Aorta (tissue), 5 donors: Measurements from ENCODE around the gene SEH1L. TPM values are rescaled to one million over a fixed set of nuclear protein-coding genes. Genes with fewer than 3 reads are reported as not detected.
"Not testable (repeated sequence)": the region's sequence is repeated elsewhere in the genome, so short reads cannot be mapped to it uniquely, and the experiment has no call there.

Experiments used
- ATAC-seq: fragments of 200-7000 bp; cut with Tn5 transposase; one replicate; pipeline ENCODE4 v1.9.1; 2022; ENCODE audit warnings: moderate library complexity; ENCODE audit not compliant: low FRiP score
- DNase-seq, 2 donors: peaks; one replicate each; pipeline ENCODE4 v3.0.0-alpha.2; 2020
- H3K27ac ChIP-seq, 2 donors: one replicate each; pipeline ENCODE4 v1.5.1; 2013; ENCODE audit warnings: low read length in 2 of 2, mild to moderate bottlenecking in 2 of 2, moderate library complexity in 2 of 2, control low read depth in 1 of 2, inconsistent platforms in 1 of 2, low read depth in 1 of 2
- H3K27me3 ChIP-seq, 2 donors: one replicate each; pipeline ENCODE4 v1.6.1; 2013; ENCODE audit warnings: control low read depth in 1 of 2, low read length in 1 of 2, mild to moderate bottlenecking in 1 of 2, moderate library complexity in 1 of 2; ENCODE audit not compliant: insufficient read depth in 2 of 2, control insufficient read depth in 1 of 2
- H3K36me3 ChIP-seq, 2 donors: one replicate each; pipeline ENCODE4 v1.6.1; 2013; ENCODE audit warnings: control low read depth in 1 of 2, low read length in 1 of 2, mild to moderate bottlenecking in 1 of 2; ENCODE audit not compliant: insufficient read depth in 2 of 2, control insufficient read depth in 1 of 2
- H3K4me1 ChIP-seq, 2 donors: one replicate each; pipeline ENCODE4 v1.6.1; 2013; ENCODE audit warnings: low read length in 2 of 2, control low read depth in 1 of 2, mild to moderate bottlenecking in 1 of 2, moderate library complexity in 1 of 2; ENCODE audit not compliant: insufficient read depth in 2 of 2, control insufficient read depth in 1 of 2
- H3K4me3 ChIP-seq, 2 donors: one replicate each; pipeline ENCODE4 v1.5.1; 2013; ENCODE audit warnings: low read length in 2 of 2, control low read depth in 1 of 2, mild to moderate bottlenecking in 1 of 2
- H3K9me3 ChIP-seq: one replicate; pipeline ENCODE4 v1.6.1; 2013; ENCODE audit warnings: mild to moderate bottlenecking, low read length; ENCODE audit not compliant: control insufficient read depth
- WGBS, 2 donors: extraction: QIAGEN DNeasy Blood & Tissue Kit; methylation state at CpG; one replicate each; pipeline ENCODE4 v1.1.7; 2013; 5-methylcytosine and 5-hydroxymethylcytosine counted together
- intact Hi-C, 2 donors: fragments of 100-400 bp; cut with DNase I; formaldehyde crosslinking; loops; one replicate each; pipeline versions ENCODE4 v1.14.2 to v1.15.0; 2022
- polyA plus RNA-seq, 2 donors: library from polyadenylated mRNA; stranded (reverse); fragments of 200-250 nt; gene quantifications; one replicate each; pipeline ENCODE4 v1.2.3, GENCODE V29; 2013
- total RNA-seq, 2 donors: library from RNA; stranded (reverse); fragmentation: NEBNext Ultra II Directional; extraction: Animal tissue kit (Norgen Biotek cat#: 25700); gene quantifications; one replicate each; pipeline ENCODE4 v1.2.1, GENCODE V29; 2021
- donor health status: healthy with polysubstance abuse.
- donor health status: Bipolar disorder and iron deficiency.
- donor health status: DM: no; HTN: no; CAD: no.
- donor health status: DM: no; HTN: no; CAD: no.
- donor health status: DM: yes; HTN: yes; CAD: no.

The SEH1L gene
- total and polyA plus RNA-seq, 4 donors, result 10.8 to 45.9 (median 24.7) TPM

DNA sequence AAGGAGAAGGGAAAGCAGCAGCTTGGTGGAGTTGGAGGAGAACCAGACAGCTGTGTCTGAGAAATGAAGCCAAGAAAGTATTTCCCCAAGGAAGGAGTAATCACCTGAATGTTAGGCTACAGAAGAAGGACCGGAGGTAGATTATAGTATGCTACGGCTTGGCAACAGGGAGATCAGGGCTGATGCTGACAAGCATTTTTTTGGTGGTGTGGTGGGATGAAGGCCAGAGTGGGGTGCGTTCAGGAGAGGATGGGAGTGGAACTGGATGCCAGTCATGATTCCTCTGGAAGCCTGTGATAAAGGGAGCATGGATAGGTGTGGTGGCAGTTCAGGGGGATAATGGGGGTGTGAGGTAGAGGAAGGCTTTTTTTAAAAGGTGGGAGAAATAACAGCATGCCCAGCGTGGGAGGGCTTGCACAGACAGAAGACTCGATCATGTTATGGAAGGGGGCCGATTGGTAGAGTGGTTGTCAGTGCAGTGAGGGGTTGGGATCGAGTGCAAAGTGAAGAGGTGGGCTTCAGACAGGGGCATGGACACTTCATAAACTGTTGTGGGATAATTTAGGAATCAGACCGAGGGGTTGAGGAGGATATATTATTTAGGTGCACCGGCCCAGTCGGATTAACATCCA lies 49.0 kb downstream of the SEH1L start:
- no peaks in the 10 kb centered on the region for H3K4me1 ChIP-seq
- H3K4me3 ChIP-seq, result no peak overlapping the region
- DNase-seq, result no peak
- H3K9me3 ChIP-seq, result no peaks in the 10 kb centered on the region
- ATAC-seq, result no peak
- no peaks in the 10 kb centered on the region for H3K36me3 ChIP-seq
- 80 to 81% methylated on average over 10 of the region's 10 CpGs for WGBS, 2 donors
- intact Hi-C loops, result loop anchor here (5.0 to 10.0 kb wide), 2 partner anchors 52 to 274 kb away; partner anchors contain the start of gene SEH1L (in 1 of the 2)
- no peaks in the 10 kb centered on the region for H3K27me3 ChIP-seq
- H3K27ac ChIP-seq, result no peak overlapping the region

DNA sequence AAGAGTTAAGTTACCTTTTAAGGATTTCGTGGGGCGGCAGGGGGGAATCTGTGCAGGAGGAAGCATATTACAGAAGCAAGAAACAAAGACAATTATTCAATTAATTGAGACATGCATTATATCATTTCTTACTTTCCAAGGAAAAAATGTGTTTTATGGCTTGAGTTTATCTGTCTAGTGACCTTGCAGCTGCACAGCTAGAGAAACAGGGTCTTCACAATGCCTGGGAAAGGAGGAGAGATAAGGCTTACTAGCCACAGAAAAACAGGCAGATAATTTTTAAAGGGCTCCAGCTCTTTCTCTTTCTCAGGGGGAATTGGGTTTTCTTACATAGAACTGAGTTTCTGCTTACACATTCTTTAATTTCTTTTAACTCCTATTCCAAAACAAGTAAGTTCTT lies 49.5 kb downstream of the SEH1L start:
- H3K36me3 ChIP-seq, H3K27ac ChIP-seq, H3K4me3 ChIP-seq, ATAC-seq, DNase-seq, H3K9me3 ChIP-seq, H3K4me1 ChIP-seq, H3K27me3 ChIP-seq: not testable (repeated sequence)
- WGBS, 2 donors, result 69 to 70% methylated on average over 2 of the region's 2 CpGs
- intact Hi-C loops, result loop anchor here (5.0 to 10.0 kb wide), 2 partner anchors 53 to 275 kb away; partner anchors contain the start of gene SEH1L (in 1 of the 2)

DNA sequence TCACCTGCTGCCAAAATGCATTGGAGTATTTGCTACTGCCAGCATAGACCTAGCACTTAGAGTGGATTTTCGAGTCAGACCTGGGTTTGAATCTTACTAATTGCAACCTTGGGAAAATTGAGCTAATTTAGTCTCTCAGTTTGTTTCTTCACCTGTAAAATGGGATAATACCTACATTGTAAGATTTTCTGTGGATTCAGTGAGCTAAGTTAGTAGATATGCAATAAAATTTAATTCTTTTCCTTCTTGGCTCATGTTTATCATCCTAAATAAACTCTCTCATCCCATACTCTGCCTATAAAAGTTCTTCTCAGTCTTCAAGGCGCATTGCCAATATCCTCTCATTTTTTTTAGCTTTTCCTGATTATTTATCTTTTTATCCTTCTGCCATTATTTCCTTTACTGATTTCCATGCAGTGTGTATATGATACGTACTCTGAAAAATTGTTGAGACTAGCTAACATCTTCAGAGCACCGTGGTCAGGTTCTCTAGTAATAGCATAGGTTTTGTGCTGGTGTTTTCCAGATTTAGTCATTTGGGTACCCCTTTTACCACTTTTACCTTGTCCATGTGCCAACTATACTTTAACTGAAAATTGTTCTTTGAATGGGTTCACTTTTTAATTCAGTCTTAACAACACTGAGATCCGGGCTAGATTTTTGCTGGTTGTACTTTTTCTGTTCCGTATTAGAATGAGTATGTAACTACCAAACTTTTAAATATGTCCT lies 50.7 kb downstream of the SEH1L start:
- DNase-seq, result no peak
- no peak overlapping the region for H3K4me3 ChIP-seq
- no peaks in the 10 kb centered on the region for H3K4me1 ChIP-seq
- ATAC-seq, result no peak
- WGBS, 2 donors, result 78 to 82% methylated on average over 6 of the region's 6 CpGs
- H3K27ac ChIP-seq, result no peak overlapping the region
- no peaks in the 10 kb centered on the region for H3K36me3 ChIP-seq
- intact Hi-C loops, result loop anchor here (5.0 to 10.0 kb wide), 2 partner anchors 54 to 276 kb away; partner anchors contain the start of gene SEH1L (in 1 of the 2)
- H3K9me3 ChIP-seq, result no peaks in the 10 kb centered on the region
- H3K27me3 ChIP-seq, result no peaks in the 10 kb centered on the region

DNA sequence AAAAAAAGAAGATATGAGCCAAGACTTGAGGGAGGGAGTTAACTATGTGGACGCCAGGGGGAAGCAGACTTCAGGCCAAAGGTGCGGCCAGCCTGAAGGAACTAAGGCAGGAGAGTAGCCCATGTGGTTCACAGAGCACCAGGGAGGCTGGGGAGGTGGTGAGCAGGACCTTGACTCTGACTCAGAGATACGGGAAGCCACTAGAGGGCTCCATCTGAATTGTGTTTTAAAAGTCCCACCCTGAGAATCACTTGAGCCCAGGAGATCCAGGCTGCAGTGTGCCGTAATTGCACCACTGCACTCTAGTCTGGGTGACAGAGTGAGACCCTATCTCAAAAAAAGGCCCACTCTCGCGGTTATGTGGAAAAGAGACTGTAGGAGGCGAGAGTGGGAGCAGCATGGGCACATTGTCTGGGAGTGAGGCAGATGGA lies 55.7 kb downstream of the SEH1L start:
- intact Hi-C loops, result no loop called here
- Histone ChIP-seq H3K4me3 (no peak overlapping the region), H3K27ac (no peak overlapping the region), H3K4me1 (no peaks in the 10 kb centered on the region), H3K9me3 (no peaks in the 10 kb centered on the region), H3K36me3 (no peaks in the 10 kb centered on the region), H3K27me3 (no peaks in the 10 kb centered on the region)
- DNase-seq (no peak), ATAC-seq (no peak)
- WGBS, 2 donors, result 61% methylated on average over 7 of the region's 7 CpGs

DNA sequence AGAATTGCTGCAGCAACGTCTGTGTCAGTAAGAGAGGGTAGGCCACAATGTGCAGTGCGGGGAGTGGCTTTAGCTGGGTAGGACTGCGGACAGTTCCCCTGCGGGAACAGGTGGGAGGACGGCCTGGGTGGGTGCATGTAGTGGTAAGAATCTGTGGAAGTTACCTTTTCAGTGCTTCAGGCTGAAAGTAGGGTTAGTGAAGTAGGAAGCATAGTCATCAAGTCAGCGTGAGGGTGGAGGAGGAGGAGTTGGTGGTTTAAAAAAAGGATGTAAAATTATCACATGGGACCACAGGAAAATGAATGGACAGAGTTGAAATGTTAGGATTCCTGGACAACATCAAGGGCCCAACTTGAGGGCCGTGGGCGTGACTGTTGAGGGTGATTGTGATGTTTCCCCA lies 56.6 kb downstream of the SEH1L start:
- Histone ChIP-seq H3K27me3 (no peaks in the 10 kb centered on the region), H3K4me3 (no peak overlapping the region), H3K36me3 (no peaks in the 10 kb centered on the region), H3K4me1 (no peaks in the 10 kb centered on the region), H3K9me3 (no peaks in the 10 kb centered on the region), H3K27ac (no peak overlapping the region)
- DNase-seq, result no peak
- 87 to 90% methylated on average over 8 of the region's 8 CpGs for WGBS, 2 donors
- intact Hi-C loops, result no loop called here
- no peak for ATAC-seq

DNA sequence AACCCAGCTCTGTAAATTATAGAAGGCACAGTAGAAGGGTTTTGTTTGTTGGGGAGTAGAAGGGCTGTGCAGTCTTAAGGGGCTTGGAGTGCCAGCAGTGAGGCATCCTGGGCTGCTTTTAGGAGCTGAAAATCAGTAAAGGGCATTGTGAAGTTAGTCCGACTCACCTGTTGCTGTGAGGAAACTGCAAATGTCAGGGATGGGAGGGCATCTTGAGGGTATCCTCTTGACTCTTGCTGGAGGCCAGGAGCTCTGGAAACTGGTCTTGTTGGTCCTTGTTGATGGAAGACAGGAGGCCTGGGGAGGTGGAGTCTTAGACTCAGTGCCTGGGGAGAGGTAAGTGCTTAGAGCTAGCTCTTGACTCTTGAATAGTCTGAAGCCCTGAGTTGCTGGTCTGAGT lies 57.5 kb downstream of the SEH1L start:
- Histone ChIP-seq H3K27me3 (no peaks in the 10 kb centered on the region), H3K4me1 (no peaks in the 10 kb centered on the region), H3K9me3 (no peaks in the 10 kb centered on the region), H3K36me3 (no peaks in the 10 kb centered on the region), H3K4me3 (no peak overlapping the region), H3K27ac (no peak overlapping the region)
- WGBS, 2 donors, result 94 to 95% methylated on average over 1 of the region's 1 CpG
- no peak for DNase-seq
- ATAC-seq, result no peak
- intact Hi-C loops, result no loop called here

DNA sequence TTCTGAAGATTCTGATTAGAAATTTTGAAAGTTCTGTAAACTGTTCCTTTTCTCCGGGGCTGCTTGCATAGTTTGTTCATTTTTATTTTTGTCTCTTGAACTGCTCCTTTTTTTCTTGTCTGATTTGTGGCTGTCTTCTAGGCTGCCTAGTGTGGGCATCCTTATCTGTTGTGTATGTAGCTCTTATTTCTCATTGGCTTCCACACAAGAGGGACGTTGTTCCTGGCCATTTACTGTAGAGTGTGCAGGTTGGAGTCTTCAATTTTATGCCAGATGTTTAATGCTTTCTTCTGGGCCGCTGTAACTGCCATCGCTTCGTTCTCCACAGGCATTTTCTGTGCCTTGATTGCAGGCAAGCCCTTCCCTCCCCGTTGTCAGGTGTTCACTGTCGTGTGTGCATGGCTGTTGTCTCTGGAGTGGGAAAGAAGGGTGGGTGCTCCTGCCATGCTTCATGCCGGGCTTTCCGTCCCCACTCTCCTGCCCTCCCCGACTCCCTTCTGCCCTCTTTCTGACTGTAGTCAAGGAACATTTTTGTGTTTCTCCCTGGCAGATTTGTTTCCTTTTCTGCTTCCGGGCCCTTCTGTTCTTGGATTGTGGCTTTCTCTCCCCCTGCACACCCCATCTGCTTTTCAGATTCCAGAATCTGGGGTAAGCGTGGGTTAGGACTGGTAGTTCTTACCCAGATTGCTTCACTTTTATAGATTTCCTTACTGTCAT lies 58.9 kb downstream of the SEH1L start:
- intact Hi-C loops, result no loop called here

DNA sequence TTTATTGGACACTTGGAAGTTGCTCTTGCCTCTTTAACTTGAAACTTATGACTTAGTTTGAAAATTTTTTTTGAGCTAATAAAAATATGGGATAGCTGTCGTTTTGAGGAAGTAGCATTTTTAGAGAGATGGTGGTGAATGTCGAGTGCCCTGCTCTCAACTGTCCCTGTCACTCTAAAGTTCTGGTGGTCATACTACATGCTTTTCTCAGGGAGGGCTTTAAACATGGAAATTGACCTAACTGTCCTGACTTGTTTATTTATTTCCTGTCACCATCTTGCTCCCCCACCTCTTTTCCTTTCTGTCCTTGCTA lies 59.4 kb downstream of the SEH1L start:
- DNase-seq, result no peak
- intact Hi-C loops, result no loop called here
- Histone ChIP-seq H3K36me3 (no peaks in the 10 kb centered on the region), H3K4me3 (no peak overlapping the region), H3K27ac (no peak overlapping the region), H3K27me3 (no peaks in the 10 kb centered on the region), H3K9me3 (no peaks in the 10 kb centered on the region), H3K4me1 (no peaks in the 10 kb centered on the region)
- WGBS, 2 donors, result 34 to 36% methylated on average over 2 of the region's 2 CpGs
- ATAC-seq, result no peak

More for the DNA sequence above, 58.9 kb downstream of the SEH1L start:
- Histone ChIP-seq H3K36me3 (no peaks in the 10 kb centered on the region), H3K4me1 (no peaks in the 10 kb centered on the region), H3K4me3 (no peak overlapping the region), H3K27me3 (no peaks in the 10 kb centered on the region), H3K27ac (no peak overlapping the region), H3K9me3 (no peaks in the 10 kb centered on the region)
- ATAC-seq (no peak), DNase-seq (no peak)
- 74 to 77% methylated on average over 12 of the region's 12 CpGs for WGBS, 2 donors
